ENCODE data around the gene WDR82. TPM values are rescaled to one million over a fixed set of nuclear protein-coding genes. Genes with fewer than 3 reads are reported as not detected.

Gene WDR82
- total RNA-seq, 1 donor from 2014 or later = 57.4 TPM

DNA sequence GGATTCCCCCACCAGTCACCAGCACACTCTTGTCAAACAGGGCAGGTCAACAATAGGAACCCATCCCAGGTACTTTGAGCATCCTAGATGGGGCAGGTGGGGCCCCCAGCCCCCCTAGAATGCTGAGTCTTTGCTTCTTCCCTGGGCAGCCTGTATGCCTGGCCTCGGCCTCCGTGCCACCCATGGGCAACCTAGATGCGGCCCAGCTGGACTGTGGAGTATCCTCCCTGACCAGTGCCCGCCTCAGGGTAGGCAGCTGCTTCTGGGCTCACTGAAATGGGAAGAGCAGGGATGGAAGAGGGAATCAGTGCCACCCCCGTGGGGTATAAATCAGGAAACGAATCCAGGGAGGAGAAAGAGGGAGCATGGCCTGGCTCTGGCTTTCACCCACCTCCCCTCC, 48.5 kb upstream of the WDR82 start:
- H3K4me3 ChIP-seq (ENCODE audit: insufficient read depth, low read depth, low read length) = no peak overlapping the region
- DNase-seq (ENCODE audit: low read depth) = no peak
- H3K27me3 Mint-ChIP-seq (ENCODE audit: low read depth, unreplicated experiment) = peaks cover 17% of the 10 kb centered on the region
- H3K4me1 ChIP-seq (ENCODE audit: insufficient read depth, low read length) = no peaks in the 10 kb centered on the region
- peaks cover 5% of the 10 kb centered on the region for H3K36me3 Mint-ChIP-seq (ENCODE audit: low read depth, unreplicated experiment)
- H2AFZ ChIP-seq (ENCODE audit: low read depth, low read length) = no peak overlapping the region
- no peak overlapping the region for H3K4me3 Mint-ChIP-seq (ENCODE audit: unreplicated experiment)
- no peak overlapping the region for H3K27ac Mint-ChIP-seq (ENCODE audit: unreplicated experiment)
- H3K27ac ChIP-seq (ENCODE audit: low read depth, low read length) = no peak overlapping the region
- H3K27me3 ChIP-seq (ENCODE audit: insufficient read depth, low read length) = no peaks in the 10 kb centered on the region
- no peaks in the 10 kb centered on the region for H3K9me3 ChIP-seq (ENCODE audit: insufficient read depth, low read depth, low read length)
- no peaks in the 10 kb centered on the region for H4K20me1 ChIP-seq (ENCODE audit: insufficient read depth, low read length)
- TF ChIP-seq EZH2 (IDR thresholded peaks at IDR 0.05; ENCODE audit: insufficient read depth, low read length) = no peak
- TF ChIP-seq, protein P1, sequence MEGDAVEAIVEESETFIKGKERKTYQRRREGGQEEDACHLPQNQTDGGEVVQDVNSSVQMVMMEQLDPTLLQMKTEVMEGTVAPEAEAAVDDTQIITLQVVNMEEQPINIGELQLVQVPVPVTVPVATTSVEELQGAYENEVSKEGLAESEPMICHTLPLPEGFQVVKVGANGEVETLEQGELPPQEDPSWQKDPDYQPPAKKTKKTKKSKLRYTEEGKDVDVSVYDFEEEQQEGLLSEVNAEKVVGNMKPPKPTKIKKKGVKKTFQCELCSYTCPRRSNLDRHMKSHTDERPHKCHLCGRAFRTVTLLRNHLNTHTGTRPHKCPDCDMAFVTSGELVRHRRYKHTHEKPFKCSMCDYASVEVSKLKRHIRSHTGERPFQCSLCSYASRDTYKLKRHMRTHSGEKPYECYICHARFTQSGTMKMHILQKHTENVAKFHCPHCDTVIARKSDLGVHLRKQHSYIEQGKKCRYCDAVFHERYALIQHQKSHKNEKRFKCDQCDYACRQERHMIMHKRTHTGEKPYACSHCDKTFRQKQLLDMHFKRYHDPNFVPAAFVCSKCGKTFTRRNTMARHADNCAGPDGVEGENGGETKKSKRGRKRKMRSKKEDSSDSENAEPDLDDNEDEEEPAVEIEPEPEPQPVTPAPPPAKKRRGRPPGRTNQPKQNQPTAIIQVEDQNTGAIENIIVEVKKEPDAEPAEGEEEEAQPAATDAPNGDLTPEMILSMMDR (IDR thresholded peaks at IDR 0.05; ENCODE audit: insufficient read depth, low read depth, low read length) = no peak
- no peaks in the 10 kb centered on the region for H3K79me2 ChIP-seq (ENCODE audit: insufficient read depth, low read length)
- peaks cover 1% of the 10 kb centered on the region for H3K9me3 Mint-ChIP-seq (ENCODE audit: unreplicated experiment)
- no peak for FAIRE-seq
- no peaks in the 10 kb centered on the region for H3K36me3 ChIP-seq (ENCODE audit: insufficient read depth, low read length)
- no peak overlapping the region for H3K9ac ChIP-seq (ENCODE audit: low read length)
- no peak overlapping the region for H3K4me2 ChIP-seq (ENCODE audit: low read length)
- peaks cover 7% of the 10 kb centered on the region for H3K4me1 Mint-ChIP-seq (ENCODE audit: low read depth, unreplicated experiment)

DNA sequence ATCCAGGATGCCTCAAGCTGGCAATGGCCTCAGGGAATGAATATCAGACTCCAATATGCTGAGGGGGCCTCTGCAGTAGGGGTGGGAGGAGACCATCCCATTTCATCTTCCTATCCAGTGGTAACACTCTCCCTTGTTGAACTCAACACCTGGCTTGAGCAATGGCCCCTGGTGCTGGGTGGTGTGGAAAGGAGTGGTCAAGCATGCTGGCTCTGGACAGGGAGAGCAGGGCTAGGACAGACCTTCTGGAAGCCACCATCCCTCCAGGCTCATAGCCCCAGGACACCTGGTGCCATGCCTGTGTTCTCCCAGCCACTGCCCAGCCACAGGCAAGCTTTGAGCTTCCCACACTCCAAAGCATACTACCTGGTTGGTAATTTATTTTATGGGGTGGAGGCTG, 47.2 kb upstream of the WDR82 start:
- no peak for FAIRE-seq
- Histone ChIP-seq H3K9ac (ENCODE audit: low read length) (no peak overlapping the region), H3K9me3 (ENCODE audit: insufficient read depth, low read depth, low read length) (no peaks in the 10 kb centered on the region), H3K36me3 (ENCODE audit: insufficient read depth, low read length) (no peaks in the 10 kb centered on the region), H3K4me3 (ENCODE audit: insufficient read depth, low read depth, low read length) (no peak overlapping the region), H3K27ac (ENCODE audit: low read depth, low read length) (no peak overlapping the region), H4K20me1 (ENCODE audit: insufficient read depth, low read length) (no peaks in the 10 kb centered on the region), H3K79me2 (ENCODE audit: insufficient read depth, low read length) (no peaks in the 10 kb centered on the region), H2AFZ (ENCODE audit: low read depth, low read length) (no peak overlapping the region), H3K4me2 (ENCODE audit: low read length) (no peak overlapping the region), H3K4me1 (ENCODE audit: insufficient read depth, low read length) (no peaks in the 10 kb centered on the region), H3K27me3 (ENCODE audit: insufficient read depth, low read length) (no peaks in the 10 kb centered on the region)
- DNase-seq (ENCODE audit: low read depth) = no peak
- H3K4me1 Mint-ChIP-seq (ENCODE audit: low read depth, unreplicated experiment) = peaks cover 7% of the 10 kb centered on the region
- peaks cover 22% of the 10 kb centered on the region for H3K27me3 Mint-ChIP-seq (ENCODE audit: low read depth, unreplicated experiment)
- peaks cover 1% of the 10 kb centered on the region for H3K9me3 Mint-ChIP-seq (ENCODE audit: unreplicated experiment)
- H3K4me3 Mint-ChIP-seq (ENCODE audit: unreplicated experiment) = no peak overlapping the region
- peaks cover 5% of the 10 kb centered on the region for H3K36me3 Mint-ChIP-seq (ENCODE audit: low read depth, unreplicated experiment)
- no peak for TF ChIP-seq EZH2 (IDR thresholded peaks at IDR 0.05; ENCODE audit: insufficient read depth, low read length)
- TF ChIP-seq, protein P1 (IDR thresholded peaks at IDR 0.05; ENCODE audit: insufficient read depth, low read depth, low read length) = no peak
- no peak overlapping the region for H3K27ac Mint-ChIP-seq (ENCODE audit: unreplicated experiment)

DNA sequence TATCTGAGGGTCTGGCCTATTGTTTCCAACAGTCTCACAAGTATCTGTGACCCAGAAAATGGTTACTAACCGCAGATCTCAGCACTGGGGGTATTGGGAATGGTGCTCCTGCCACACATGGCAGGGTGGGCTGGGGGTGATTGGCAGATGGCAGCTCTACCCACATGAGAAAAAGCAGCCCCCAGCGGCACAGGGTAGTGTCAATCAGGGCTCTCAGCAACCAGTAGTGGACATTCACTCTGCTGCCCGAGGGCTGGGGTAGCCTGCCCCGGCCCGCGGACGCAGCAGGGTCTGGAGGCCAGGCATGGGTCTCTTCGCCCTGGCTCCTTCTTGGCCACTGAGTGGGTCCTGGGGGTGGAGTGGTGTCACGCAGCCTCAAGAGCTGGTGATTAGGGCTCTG, 46.2 kb upstream of the WDR82 start:
- Histone ChIP-seq H3K4me2 (ENCODE audit: low read length) (no peak overlapping the region), H3K4me3 (ENCODE audit: insufficient read depth, low read depth, low read length) (no peak overlapping the region), H3K27ac (ENCODE audit: low read depth, low read length) (no peak overlapping the region), H3K79me2 (ENCODE audit: insufficient read depth, low read length) (no peaks in the 10 kb centered on the region), H3K9me3 (ENCODE audit: insufficient read depth, low read depth, low read length) (no peaks in the 10 kb centered on the region), H2AFZ (ENCODE audit: low read depth, low read length) (no peak overlapping the region), H3K4me1 (ENCODE audit: insufficient read depth, low read length) (no peaks in the 10 kb centered on the region), H3K27me3 (ENCODE audit: insufficient read depth, low read length) (no peaks in the 10 kb centered on the region), H3K36me3 (ENCODE audit: insufficient read depth, low read length) (no peaks in the 10 kb centered on the region), H4K20me1 (ENCODE audit: insufficient read depth, low read length) (no peaks in the 10 kb centered on the region), H3K9ac (ENCODE audit: low read length) (no peak overlapping the region)
- H3K4me1 Mint-ChIP-seq (ENCODE audit: low read depth, unreplicated experiment) = peaks cover 7% of the 10 kb centered on the region
- no peak overlapping the region for H3K4me3 Mint-ChIP-seq (ENCODE audit: unreplicated experiment)
- no peak for DNase-seq (ENCODE audit: low read depth)
- peaks cover 1% of the 10 kb centered on the region for H3K9me3 Mint-ChIP-seq (ENCODE audit: unreplicated experiment)
- peaks cover 19% of the 10 kb centered on the region for H3K27me3 Mint-ChIP-seq (ENCODE audit: low read depth, unreplicated experiment)
- peaks cover 5% of the 10 kb centered on the region for H3K36me3 Mint-ChIP-seq (ENCODE audit: low read depth, unreplicated experiment)
- no peak for FAIRE-seq
- TF ChIP-seq EZH2 (IDR thresholded peaks at IDR 0.05; ENCODE audit: insufficient read depth, low read length) = no peak
- TF ChIP-seq, protein P1 (IDR thresholded peaks at IDR 0.05; ENCODE audit: insufficient read depth, low read depth, low read length) = no peak
- no peak overlapping the region for H3K27ac Mint-ChIP-seq (ENCODE audit: unreplicated experiment)
